HG03060 (cell line): ENCODE measurements around the gene TNRC6C.
"Not testable (repeated sequence)": the region's sequence is repeated elsewhere in the genome, so short reads cannot be mapped to it uniquely, and the experiment has no call there.

ENCODE experiments used
- ATAC-seq: cut with Tn5 transposase; IDR thresholded peaks from one replicate; pipeline ENCODE4 v1.9.1; 2021; ENCODE audit warnings: low read depth, moderate number of reproducible peaks; ENCODE audit not compliant: unreplicated experiment

Gene TNRC6C

DNA sequence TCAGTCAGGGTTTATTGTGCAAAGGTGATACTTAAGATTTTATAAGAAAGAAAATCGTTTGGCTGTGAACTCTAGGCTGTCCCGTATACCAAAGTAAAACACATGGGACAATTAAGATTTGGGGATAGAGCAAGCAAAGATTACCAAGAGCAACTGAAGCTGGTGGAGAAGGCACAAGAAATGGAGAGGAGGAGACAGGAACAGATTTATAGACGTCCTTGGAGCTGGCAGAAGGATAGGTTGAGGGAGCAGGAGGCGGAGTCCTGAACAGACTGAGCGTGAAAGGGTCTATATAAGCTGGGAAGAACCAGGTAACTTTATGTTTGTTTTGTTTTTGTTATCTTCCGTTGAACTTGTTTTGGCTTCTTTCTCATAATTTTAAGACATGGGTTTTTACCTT lies 3.8 kb downstream of the TNRC6C start:
- ATAC-seq: no peak

DNA sequence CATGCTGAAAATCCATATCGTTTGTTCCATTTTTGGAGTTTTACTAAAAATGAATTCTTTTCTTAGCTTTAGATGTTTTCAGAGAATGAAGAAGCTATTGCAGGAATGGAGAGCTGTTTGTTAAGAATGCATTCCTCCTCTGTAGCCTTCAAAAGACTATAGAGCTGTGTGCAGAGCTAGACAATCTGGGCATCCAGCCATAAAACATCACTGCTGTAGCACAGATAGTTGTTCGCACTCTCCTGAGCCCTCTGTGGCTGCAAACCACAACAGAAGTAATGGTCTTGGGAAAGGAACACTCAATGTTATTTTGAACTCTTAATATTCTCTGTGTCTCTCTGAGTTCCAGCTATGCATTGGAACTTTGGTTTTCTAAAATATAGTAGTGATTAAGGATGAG lies 4.9 kb downstream of the TNRC6C start:
- ATAC-seq: no peak

DNA sequence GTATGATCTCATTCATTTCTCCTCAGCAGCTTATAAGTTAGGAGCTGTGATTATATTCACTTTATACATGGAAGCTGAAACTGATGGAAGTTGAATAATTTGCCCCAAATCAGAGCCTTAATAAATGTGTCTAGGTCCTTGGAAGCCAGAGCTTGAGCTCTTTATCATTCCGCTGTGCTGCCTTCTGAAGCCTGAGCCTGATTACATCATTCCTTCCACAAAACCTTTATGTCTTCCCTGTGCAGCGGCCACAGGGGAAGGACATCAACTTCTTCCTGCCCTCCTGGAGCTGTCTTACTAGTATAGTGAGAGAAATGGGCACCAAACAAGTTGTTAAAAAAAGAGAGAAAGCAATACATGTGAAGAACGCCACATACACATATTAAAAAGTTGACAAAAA lies 6.8 kb downstream of the TNRC6C start:
- no peak for ATAC-seq

DNA sequence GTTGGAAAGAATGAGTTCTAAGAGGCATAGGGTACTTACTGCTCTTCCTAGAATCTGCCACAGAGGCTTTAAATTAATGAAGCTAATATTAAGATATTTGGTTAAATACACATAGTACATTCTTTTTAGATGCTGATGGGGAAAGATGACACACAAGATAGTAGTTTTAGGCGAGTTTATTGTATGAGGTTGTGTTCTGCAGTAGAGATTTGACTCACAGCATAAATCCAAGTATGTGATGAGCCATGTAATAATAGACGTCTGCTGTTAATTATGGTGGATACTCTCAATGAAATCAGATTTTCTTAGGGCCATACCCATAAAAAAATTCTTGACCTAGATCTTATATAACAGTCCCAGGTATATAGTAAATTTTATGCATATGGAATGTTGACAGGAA lies 8.0 kb downstream of the TNRC6C start:
- no peak for ATAC-seq

DNA sequence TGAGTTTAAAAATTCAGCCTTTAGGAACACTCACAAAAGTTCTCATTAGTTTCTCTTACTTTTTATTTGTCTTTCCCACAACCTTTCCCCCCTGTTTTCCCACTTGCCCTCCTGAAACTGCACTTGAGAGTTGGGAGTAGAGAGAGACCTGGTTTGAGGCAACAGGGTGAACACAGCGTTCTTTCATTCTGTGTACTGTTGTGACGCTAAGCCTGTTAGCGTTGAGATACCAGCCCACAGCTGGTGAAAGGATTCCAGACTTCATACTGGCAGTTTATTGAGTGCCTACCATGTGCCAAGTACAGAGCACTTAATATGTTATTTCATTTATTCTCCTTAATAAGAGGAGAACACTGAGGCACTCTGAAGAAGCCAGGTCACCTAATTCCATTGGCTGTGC lies 10.3 kb downstream of the TNRC6C start:
- ATAC-seq: no peak

DNA sequence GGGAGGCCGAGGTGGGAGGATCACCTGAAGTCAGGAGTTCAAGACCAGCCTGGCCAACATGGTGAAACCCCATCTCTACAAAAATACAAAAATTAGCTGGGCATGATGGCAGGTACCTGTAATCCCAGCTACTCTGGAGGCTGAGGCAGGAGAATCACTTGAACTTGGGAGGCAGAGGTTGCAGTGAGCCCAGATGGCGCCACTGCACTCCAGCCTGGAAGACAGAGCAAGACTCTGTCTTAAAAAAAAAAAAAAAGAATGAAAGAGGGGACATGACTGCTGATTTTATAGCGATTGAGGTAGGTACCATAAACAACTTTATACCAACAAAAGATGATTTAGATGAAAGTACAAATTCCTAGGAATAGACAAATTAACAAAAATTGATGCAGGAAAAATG lies 13.8 kb downstream of the TNRC6C start:
- ATAC-seq: not testable (repeated sequence)

DNA sequence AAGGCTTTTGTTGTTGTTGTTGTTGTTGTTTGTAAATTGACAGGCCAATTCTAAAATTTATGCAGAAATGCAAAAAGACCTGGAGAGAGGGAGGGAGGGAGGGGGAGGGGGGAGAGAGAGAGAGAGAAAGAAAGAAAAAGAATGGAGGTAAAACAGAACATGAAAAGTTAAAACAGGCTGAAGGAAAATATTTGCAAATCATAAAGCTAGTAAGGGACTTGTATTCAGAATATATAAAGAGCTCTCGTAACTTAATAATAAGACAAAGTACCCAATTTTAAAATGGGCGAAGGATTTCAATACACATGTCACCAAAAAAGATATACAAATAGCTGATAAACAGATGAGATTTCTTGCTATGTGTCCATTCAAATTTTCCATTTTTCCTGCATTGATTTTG lies 15.4 kb downstream of the TNRC6C start:
- no peak for ATAC-seq

DNA sequence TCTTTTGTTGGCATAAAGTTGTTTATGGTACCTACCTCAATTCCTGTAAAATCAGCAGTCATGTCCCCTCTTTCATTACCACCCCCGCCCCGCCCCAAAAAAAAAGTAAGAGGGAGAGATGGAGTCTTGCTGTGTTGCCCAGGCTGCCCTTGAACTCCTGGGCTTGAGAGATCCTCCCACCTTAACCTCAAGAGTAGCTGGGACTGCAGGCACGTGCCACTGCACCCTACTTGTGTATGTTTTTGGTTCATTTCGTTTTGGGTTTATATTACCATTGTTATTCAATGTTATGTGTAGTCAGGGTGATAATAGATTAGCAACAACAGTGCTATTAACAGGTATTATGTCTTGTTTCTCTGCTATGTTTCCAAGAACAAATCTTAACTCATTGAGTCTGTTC lies 15.9 kb downstream of the TNRC6C start:
- no peak for ATAC-seq

DNA sequence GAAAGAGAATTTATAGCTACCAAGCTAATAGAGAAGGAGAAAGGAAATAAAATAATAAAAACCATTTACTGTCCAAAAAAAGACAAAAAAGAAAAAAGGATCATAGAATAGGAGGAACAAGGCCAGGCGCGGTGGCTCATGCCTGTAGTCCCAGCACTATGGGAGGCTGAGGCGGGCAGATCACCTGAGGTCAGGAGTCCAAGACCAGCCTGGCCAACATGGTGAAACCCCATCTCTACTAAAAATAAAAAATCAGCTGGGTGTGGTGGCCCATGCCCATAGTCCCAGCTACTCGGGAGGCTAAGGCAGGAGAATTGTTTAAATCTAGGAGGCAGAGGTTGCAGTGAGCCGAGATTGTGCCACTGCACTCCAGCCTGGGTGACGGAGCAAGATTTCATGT lies 23.9 kb downstream of the TNRC6C start:
- ATAC-seq: not testable (repeated sequence)

DNA sequence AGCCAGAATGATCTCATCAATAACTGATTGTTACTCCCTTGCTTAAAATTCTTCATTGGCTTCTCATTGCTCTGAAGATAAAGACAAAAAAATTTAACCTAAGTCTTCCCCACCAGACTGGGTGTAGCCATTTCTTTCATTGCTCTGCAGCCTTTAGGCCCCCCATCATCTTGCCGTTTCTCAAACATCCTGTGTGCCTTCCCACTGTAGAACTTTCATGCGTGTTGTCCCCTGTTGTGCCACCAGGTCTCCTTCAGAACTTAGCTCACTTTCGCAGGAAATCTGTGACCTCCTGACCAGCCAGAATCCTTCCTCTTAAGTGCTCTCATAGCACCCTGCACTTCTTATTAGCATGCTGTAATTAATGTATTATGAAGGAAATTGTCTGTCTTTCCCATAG lies 31.8 kb downstream of the TNRC6C start:
- no peak for ATAC-seq

DNA sequence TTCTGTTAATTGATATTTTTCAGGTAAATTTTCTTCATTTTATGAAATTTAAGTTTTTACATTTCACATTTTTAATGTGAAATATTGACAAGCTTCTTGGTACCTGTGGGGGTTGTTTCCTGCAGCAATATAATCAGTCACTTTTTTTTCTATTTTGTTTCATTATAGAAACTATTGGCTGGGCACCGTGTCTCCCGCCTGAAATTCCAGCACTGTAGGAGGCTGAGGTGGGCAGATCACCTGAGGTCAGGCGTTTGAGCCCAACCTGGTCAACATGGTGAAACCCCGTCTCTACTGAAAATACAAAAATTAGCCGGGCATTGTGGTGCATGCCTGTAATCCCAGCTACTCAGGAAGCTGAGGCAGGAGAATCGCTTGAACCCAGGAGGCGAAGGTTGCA lies 35.2 kb downstream of the TNRC6C start:
- ATAC-seq: not testable (repeated sequence)

DNA sequence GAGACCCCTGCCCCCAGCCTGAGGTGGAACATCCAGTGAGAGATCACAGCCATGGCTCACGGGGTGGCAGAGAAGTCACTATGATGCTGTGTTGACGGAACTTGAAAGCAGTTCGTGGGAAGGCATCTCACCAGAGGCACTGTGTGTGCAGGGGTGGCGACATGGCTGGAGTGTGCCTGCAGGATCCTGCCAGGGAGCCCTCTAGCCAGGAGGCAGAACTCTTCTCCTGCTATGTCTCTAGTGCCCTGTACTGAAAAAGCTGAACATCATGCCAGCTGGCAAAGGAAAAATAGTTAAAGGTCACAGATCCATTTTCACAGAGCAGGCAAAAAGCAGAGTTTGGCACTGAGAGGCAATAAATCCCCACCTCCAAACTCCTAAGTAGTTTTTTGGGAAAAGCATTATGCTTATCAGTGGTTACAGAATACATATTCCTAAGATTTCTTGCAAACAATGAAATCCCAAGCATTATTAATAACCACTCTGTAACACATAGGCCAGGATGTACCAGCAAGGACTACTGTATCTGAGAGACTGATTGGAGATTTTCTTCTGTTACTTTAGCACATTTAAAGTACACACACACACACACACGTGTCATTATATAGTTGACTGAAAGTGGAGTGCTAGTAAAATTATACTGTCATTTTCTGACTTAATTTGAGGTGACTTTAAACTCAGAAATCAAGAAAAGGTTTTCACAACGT lies 36.8 kb downstream of the TNRC6C start:
- ATAC-seq: no peak

DNA sequence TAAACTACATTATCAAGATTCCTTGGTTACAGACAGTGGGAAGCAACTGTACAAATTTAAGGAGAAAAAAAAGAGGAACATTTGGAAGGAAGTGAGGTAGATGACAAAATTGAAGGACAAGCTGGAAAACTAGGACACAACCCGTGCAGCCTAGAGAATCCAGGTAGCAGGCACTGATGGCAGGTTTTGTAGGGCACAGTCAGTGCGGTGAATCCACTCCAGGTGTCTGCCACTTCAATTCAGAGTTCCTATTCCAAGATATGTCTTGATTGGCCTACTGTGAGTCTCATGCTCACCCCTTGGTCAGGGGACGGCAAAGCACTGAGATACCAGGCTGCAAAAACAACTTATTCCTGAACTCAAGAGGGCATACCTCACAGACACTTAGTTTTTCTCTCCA lies 37.8 kb downstream of the TNRC6C start:
- ATAC-seq: no peak

DNA sequence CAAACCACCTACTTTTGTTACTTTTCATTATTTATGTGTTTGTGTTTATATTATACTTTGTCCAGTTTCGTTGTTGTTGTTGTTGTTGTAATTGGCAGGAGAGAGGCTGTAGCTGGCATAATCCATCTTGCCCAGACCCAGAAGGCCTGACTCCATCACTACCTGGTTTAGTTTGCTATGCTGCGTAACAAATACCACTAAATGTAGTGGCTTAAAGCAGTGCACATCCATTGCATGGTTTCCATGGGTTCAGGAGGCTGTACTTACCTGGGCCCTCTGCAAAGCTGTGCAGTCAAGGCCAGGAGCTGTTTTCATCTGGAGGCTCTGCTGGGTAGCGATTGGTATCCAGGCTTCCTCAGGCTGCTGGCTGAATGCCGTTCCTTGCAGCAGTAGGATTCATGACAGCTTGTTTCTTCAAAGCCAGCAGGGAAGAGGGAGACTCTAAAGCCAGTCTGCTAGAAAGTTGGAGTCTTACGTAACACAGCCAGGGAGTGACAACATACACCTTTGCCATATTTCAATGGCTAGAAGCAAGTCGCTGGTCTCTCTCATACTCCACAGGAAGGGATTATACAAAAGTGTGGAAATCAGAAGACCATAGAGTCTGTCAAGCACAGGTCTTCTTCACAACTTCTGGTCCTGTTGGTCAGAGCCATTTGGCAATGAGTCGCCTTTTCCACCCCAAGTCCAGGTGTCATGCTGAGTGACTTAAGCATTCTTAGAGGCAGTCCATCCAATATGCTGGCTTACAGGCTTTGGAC lies 41.1 kb downstream of the TNRC6C start:
- no peak for ATAC-seq

DNA sequence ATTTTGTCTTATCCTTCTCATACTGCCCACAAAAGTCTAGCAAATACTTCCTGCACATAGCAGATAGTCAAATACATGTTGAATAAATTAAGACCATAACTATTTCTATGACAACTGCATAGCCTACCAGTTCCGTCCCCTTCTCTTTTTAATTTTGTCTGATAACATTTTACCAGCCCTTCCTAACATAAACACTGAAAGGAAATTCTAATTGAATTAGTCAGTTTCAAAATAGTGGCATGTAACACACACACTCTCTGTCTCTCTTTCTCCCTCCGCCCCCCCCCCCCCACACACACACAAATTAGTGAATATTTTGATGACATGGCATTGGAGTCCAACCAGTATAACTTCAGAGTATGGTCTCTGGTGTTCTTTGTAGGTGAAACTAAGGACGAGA lies 41.8 kb downstream of the TNRC6C start:
- ATAC-seq: no peak

DNA sequence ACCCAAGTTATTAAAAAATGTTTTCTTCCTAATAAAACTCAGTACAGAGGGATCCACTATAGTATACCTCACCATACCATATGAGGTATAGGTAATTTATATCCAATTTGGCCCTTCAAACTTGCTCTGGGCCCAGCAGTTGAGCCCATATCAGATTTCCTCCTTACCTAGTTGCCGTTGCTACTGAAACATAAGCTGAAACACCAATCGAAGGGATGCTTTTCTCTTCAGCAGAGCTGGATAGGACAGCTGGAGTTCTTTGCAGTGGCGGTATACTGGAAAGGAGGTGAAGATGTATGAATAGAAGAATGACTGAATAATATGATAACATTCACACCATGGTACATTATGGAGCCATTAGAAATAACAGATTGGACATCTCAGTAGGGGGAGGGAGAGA lies 42.7 kb downstream of the TNRC6C start:
- ATAC-seq: no peak

DNA sequence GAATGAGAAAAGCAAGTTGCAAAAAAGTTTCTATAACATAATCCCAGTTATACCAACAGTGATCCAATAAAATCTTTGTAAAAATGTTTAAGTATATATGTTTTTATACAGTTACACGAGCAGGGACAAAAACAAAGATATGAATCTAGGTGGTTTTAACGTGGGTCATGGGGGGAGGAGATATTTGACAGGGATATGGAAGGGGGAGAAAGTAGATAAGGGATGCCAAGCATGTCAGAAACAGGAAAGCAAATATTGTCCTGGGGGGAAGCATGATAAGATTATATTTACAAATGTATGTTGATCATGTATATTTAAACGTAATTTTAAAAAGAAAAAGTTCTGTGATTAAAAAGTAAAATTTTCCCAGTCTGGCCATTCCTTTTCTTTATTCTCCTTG lies 43.1 kb downstream of the TNRC6C start:
- no peak for ATAC-seq

DNA sequence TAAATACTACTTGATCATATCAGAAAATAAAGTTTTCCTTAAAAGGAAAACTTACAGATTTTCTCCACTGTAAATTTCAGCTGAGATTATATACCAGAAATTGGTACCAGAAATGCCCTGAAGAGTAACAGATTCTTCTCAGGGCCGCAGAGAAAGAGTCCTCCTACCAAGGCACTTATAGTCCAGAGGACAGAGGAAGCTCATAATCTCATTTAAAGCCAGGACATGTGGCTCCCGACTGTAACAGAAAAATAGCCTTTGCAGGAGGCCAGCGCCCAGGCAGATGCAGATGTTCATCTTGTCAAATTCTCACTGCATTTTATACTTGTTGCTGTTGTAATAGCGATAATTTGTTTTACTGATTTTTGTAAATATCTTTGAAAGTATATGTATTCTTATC lies 43.7 kb downstream of the TNRC6C start:
- no peak for ATAC-seq

DNA sequence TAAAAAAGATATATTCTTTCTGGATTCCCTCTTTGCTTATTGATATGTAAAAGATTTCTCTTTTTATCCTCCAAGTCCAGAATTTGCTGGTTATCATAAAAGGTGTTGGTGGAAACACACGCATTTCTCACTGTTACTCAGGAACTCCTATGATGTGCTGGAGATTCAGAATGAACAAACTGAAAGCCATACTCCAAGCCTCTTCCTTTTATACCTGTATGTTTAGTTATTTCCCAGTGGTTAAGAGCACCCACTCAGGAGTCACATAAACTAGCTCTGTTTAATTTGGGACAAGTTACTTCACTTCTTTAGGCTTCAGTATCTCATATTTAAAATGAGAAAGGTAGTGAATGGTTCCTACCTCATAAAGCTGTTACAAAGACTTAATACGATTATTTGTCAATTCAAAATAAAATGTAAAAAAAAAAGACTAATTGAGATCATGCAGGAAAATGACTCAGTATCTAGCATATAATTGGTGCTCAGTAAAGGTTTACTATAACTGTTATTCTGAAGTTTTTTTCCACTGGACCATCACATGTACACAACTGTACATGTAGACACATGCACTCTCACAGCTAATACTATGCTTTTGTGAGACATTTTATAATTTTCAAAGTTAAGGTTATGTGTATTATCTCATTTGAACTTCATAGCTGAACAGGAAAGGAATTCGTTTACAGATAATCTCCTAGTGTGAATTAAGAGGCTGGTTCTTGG lies 47.1 kb downstream of the TNRC6C start:
- ATAC-seq: no peak

DNA sequence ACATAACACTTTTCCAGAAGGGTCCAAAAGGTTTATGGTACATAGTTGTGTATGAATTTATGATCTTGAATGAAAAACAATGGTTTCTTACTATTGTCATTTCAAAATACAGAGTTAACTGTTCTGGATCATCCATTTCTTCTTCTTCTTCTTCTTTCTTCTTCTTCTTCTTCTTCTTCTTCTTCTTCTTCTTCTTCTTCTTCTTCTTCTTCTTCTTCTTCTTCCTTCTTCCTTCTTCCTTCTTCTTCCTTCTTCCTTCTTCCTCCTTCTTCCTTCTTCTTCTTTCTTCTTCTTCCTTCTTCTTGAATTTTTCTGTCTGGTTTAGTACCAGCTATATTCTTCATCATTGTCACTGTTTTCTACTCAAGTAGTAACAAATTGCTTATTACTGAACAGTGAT lies 47.8 kb downstream of the TNRC6C start:
- ATAC-seq: no peak

DNA sequence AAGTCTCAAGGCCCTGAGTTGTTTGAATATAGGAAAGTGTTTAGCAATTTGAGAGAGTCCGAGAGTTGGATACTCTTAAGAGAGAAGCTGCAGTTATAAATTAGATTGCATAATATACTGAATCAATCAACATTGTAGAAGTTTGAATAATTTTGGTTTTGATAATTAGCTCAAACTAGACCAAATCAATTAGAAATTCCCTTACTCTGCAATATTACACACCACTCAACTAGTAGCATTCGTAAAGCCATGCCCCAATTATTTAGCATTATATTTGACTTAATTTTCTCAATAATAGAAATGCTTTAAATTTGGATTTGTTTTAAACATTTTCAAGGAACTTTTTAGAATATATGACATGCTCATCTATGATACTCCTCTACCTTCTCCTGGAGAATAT lies 49.1 kb downstream of the TNRC6C start:
- no peak for ATAC-seq

DNA sequence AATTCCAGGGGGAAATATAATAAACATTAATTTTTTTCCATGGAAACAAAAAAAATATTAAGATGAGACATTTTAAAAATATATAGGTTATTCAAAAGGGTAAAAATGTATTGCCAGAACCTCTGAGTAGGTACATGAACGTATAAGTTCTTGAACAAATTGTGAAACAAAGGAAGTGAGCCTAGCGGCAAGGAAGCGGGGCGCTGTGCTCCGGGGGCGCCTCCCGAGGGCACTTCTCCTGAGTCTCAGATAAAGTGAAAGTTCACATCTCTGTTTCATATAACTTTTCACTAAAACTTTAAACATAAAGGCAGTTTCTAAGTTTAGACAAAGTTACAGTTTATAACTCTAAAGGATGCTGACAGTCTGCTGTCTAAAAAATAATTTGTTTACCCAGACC lies 52.3 kb downstream of the TNRC6C start:
- ATAC-seq: no peak
